H1 (cell line): Measurements from ENCODE around the gene RNF182. TPM values are rescaled to one million over a fixed set of nuclear protein-coding genes. Genes with fewer than 3 reads are reported as not detected.

Source experiments
- CTCF ChIA-PET: fragments of 300-600 bp; sonication (Branson Sonifier 250); formaldehyde crosslinking; loops from one replicate; lab custom pipeline; 2021; ENCODE audit not compliant: partially characterized antibody; lab: Charles Lee
- POLR2A ChIA-PET: fragments of 300-600 bp; sonication (Branson Sonifier 250); formaldehyde crosslinking; loops from one replicate; lab custom pipeline; 2021; ENCODE audit warnings: inconsistent platforms; ENCODE audit not compliant: partially characterized antibody; lab: Charles Lee
- DNase-seq, 2 experiments: peaks; one replicate each; pipeline versions ENCODE4 v3.0.0 to v3.0.0-alpha.2; 2010 to 2022; ENCODE audit warnings: low spot score in 2 of 2, low read depth in 1 of 2, mixed read lengths in 1 of 2
- FAIRE-seq: peaks from 2 replicates; lab custom pipeline; 2011; peaks lifted over from hg19 to GRCh38; lab: Jason Lieb, UNC
- H2AFZ ChIP-seq: 2 replicates; pipeline ENCODE4 v1.8.1; 2012; ENCODE audit warnings: low read length, inconsistent platforms
- H2AK5ac ChIP-seq: 2 replicates; pipeline ENCODE4 v1.6.1; 2013; ENCODE audit warnings: low read depth, low read length
- H2BK120ac ChIP-seq: replicated peaks from 2 replicates; pipeline ENCODE3; 2013; ENCODE audit warnings: low read depth, low read length, inconsistent platforms
- H2BK12ac ChIP-seq: 2 replicates; pipeline ENCODE4 v1.6.1; 2013; ENCODE audit warnings: low read depth, low read length
- H2BK15ac ChIP-seq: 2 replicates; pipeline ENCODE4 v1.6.1; 2013; ENCODE audit warnings: low read length
- H2BK20ac ChIP-seq: 2 replicates; pipeline ENCODE4 v1.6.1; 2013; ENCODE audit warnings: low read length
- H2BK5ac ChIP-seq: 2 replicates; pipeline ENCODE4 v1.6.1; 2013; ENCODE audit warnings: low read depth, low read length
- H3K14ac ChIP-seq: 2 replicates; pipeline ENCODE4 v1.6.1; 2013; ENCODE audit warnings: inconsistent platforms; ENCODE audit not compliant: insufficient read length
- H3K18ac ChIP-seq: 2 replicates; pipeline ENCODE4 v1.6.1; 2013; ENCODE audit warnings: low read length; ENCODE audit errors: extremely low read depth
- H3K23ac ChIP-seq: 2 replicates; pipeline ENCODE4 v1.6.1; 2013; ENCODE audit warnings: inconsistent platforms; ENCODE audit not compliant: insufficient read length
- H3K23me2 ChIP-seq: 2 replicates; pipeline ENCODE4 v1.6.1; 2013; ENCODE audit warnings: low read depth, low read length
- H3K27ac ChIP-seq: 2 replicates; pipeline ENCODE4 v1.6.1; 2011; ENCODE audit warnings: low read depth, low read length, inconsistent platforms
- H3K27me3 ChIP-seq, 4 experiments: replicated peaks in 1 of 4; 1 replicate in 1 of 4; 2 replicates in 3 of 4; pipeline versions ENCODE4 v1.6.1 to v1.8.1; 2011 to 2013; ENCODE audit warnings: low read length in 3 of 4, mild to moderate bottlenecking in 3 of 4, inconsistent platforms in 2 of 4, mixed read lengths in 2 of 4, moderate library complexity in 1 of 4; ENCODE audit not compliant: control insufficient read depth in 3 of 4, insufficient read depth in 3 of 4; ENCODE audit errors: extremely low read depth in 1 of 4
- H3K36me3 ChIP-seq, 4 experiments: 2 replicates each; pipeline versions ENCODE4 v1.6.1 to v1.8.1; 2011 to 2013; ENCODE audit warnings: mild to moderate bottlenecking in 4 of 4, low read length in 3 of 4, moderate library complexity in 2 of 4, control low read depth in 1 of 4, inconsistent platforms in 1 of 4; ENCODE audit not compliant: insufficient read depth in 4 of 4, control insufficient read depth in 2 of 4
- H3K4ac ChIP-seq: replicated peaks from 2 replicates; pipeline ENCODE3; 2013; ENCODE audit warnings: low read length, low read depth, mixed read lengths, inconsistent platforms; ENCODE audit not compliant: insufficient read length
- H3K4me1 ChIP-seq, 4 experiments: replicated peaks in 1 of 4; 1 replicate in 1 of 4; 2 replicates in 3 of 4; pipeline versions ENCODE4 v1.6.1 to v1.8.1; 2011 to 2013; ENCODE audit warnings: low read length in 3 of 4, inconsistent platforms in 2 of 4, mixed read lengths in 1 of 4; ENCODE audit not compliant: insufficient read depth in 4 of 4, control insufficient read depth in 3 of 4
- H3K4me2 ChIP-seq, 2 experiments: 2 replicates each; pipeline versions ENCODE4 v1.6.1 to v1.8.1; 2011 to 2013; ENCODE audit warnings: low read depth in 2 of 2, low read length in 2 of 2, control low read depth in 1 of 2, inconsistent platforms in 1 of 2, mild to moderate bottlenecking in 1 of 2; ENCODE audit not compliant: insufficient read depth in 1 of 2
- H3K4me3 ChIP-seq, 4 experiments: fragments of 200-600, 300-600 bp in 1 of 4; sonication (generic), shearing (Covaris generic), sonication (Bioruptor Twin) in 1 of 4; 2 replicates each; pipeline versions ENCODE4 v1.5.1 to v1.8.1; 2011 to 2016; ENCODE audit warnings: low read length in 4 of 4, low read depth in 3 of 4, control low read depth in 2 of 4, inconsistent platforms in 2 of 4, mild to moderate bottlenecking in 2 of 4, mixed read lengths in 1 of 4, moderate library complexity in 1 of 4; ENCODE audit not compliant: insufficient read depth in 2 of 4; ENCODE audit errors: extremely low read depth in 1 of 4
- H3K56ac ChIP-seq: replicated peaks from 2 replicates; pipeline ENCODE3; 2013; ENCODE audit warnings: low read depth, mild to moderate bottlenecking, mixed read lengths, low read length, inconsistent platforms; ENCODE audit not compliant: insufficient read length
- H3K79me1 ChIP-seq: 2 replicates; pipeline ENCODE4 v1.6.1; 2013; ENCODE audit warnings: low read depth, low read length, control low read depth
- H3K79me2 ChIP-seq, 2 experiments: 2 replicates each; pipeline versions ENCODE4 v1.6.1 to v1.8.1; 2012 to 2013; ENCODE audit warnings: low read length in 2 of 2, mild to moderate bottlenecking in 2 of 2, inconsistent platforms in 1 of 2; ENCODE audit not compliant: insufficient read depth in 2 of 2, control insufficient read depth in 1 of 2
- H3K9ac ChIP-seq, 4 experiments: replicated peaks in 1 of 4; 1 replicate in 1 of 4; 2 replicates in 3 of 4; pipeline versions ENCODE4 v1.6.1 to v1.8.1; 2011 to 2013; ENCODE audit warnings: low read depth in 3 of 4, low read length in 3 of 4, control low read depth in 2 of 4, mild to moderate bottlenecking in 2 of 4, moderate library complexity in 2 of 4, inconsistent platforms in 1 of 4; ENCODE audit errors: extremely low read depth in 1 of 4
- H3K9me3 ChIP-seq, 2 experiments: 2 replicates each; pipeline versions ENCODE4 v1.6.1 to v1.8.1; 2012 to 2013; ENCODE audit warnings: mild to moderate bottlenecking in 2 of 2, moderate library complexity in 2 of 2, control low read depth in 1 of 2, inconsistent platforms in 1 of 2, low read depth in 1 of 2, low read length in 1 of 2, mixed read lengths in 1 of 2; ENCODE audit not compliant: insufficient read depth in 2 of 2
- H4K20me1 ChIP-seq, 2 experiments: replicated peaks in 1 of 2; 2 replicates each; pipeline versions ENCODE3 to v1.8.1; 2011 to 2013; ENCODE audit warnings: inconsistent platforms in 2 of 2, low read length in 2 of 2, mild to moderate bottlenecking in 1 of 2; ENCODE audit not compliant: insufficient read depth in 2 of 2, control insufficient read depth in 1 of 2
- H4K5ac ChIP-seq: 2 replicates; pipeline ENCODE4 v1.6.1; 2013; ENCODE audit warnings: low read length, low read depth, mixed read lengths, inconsistent platforms; ENCODE audit not compliant: insufficient read length
- H4K8ac ChIP-seq: 2 replicates; pipeline ENCODE4 v1.8.0; 2013; ENCODE audit warnings: mild to moderate bottlenecking, moderate library complexity, low read length, inconsistent platforms; ENCODE audit not compliant: insufficient read depth; ENCODE audit errors: extremely low read depth
- H4K91ac ChIP-seq: replicated peaks from 2 replicates; pipeline ENCODE3; 2013; ENCODE audit warnings: low read length, mixed read lengths, inconsistent platforms; ENCODE audit not compliant: insufficient read length
- CBX8 ChIP-seq: fragments of 300-800, 300-1000 bp; sonication (generic); IDR thresholded peaks from 2 replicates; pipeline ENCODE4 v1.7.1; 2016; ENCODE audit warnings: low read depth, low read length, borderline replicate concordance
- CEBPB ChIP-seq: IDR thresholded peaks from 2 replicates; pipeline ENCODE4 v1.6.1; 2012; ENCODE audit warnings: low read depth, low read length
- CHD1 ChIP-seq: IDR thresholded peaks from 2 replicates; pipeline ENCODE4 v1.6.1; 2012; ENCODE audit warnings: low read depth, low read length, improper control_type of control experiment
- HDAC2 ChIP-seq, 2 experiments: fragments of 300-600 bp in 1 of 2; sonication (generic) in 1 of 2; IDR thresholded peaks; 2 replicates each; pipeline ENCODE4 v1.6.1; 2011 to 2012; ENCODE audit warnings: low read depth in 2 of 2, low read length in 2 of 2, mild to moderate bottlenecking in 2 of 2, moderate library complexity in 2 of 2, borderline replicate concordance in 1 of 2, inconsistent platforms in 1 of 2
- HDAC6 ChIP-seq: IDR thresholded peaks from one replicate; pipeline ENCODE4 v1.7.1; 2012; ENCODE audit warnings: low read depth, mild to moderate bottlenecking, inconsistent platforms, low read length, moderate library complexity
- NANOG ChIP-seq: IDR thresholded peaks from 2 replicates; pipeline ENCODE4 v1.6.1; 2011; ENCODE audit warnings: low read length, low read depth, mild to moderate bottlenecking, inconsistent platforms; ENCODE audit not compliant: insufficient read depth, poor library complexity, severe bottlenecking
- RXRA ChIP-seq: IDR thresholded peaks from 2 replicates; pipeline ENCODE4 v1.6.1; 2011; ENCODE audit warnings: low read depth, mild to moderate bottlenecking, low read length, moderate library complexity; ENCODE audit not compliant: insufficient read depth
- SIRT6 ChIP-seq: IDR thresholded peaks from one replicate; pipeline ENCODE4 v1.7.1; 2012; ENCODE audit warnings: low read length, inconsistent platforms
- SIX5 ChIP-seq: IDR thresholded peaks from 2 replicates; pipeline ENCODE4 v1.6.1; 2011; ENCODE audit warnings: mild to moderate bottlenecking, low read depth, low read length
- SP1 ChIP-seq: IDR thresholded peaks from 2 replicates; pipeline ENCODE4 v1.6.1; 2011; ENCODE audit warnings: low read depth, low read length
- SP2 ChIP-seq: IDR thresholded peaks from 2 replicates; pipeline ENCODE4 v1.6.1; 2012; ENCODE audit warnings: mild to moderate bottlenecking, low read length, inconsistent platforms
- SP4 ChIP-seq: IDR thresholded peaks from 2 replicates; pipeline ENCODE4 v1.6.1; 2012; ENCODE audit warnings: low read length, inconsistent platforms
- SRF ChIP-seq: IDR thresholded peaks from 2 replicates; pipeline ENCODE4 v1.6.1; 2011; ENCODE audit warnings: mild to moderate bottlenecking, low read depth, low read length, moderate library complexity
- SUZ12 ChIP-seq: fragments of 200-600 bp; sonication (generic); IDR thresholded peaks from 2 replicates; pipeline ENCODE4 v1.6.1; 2012; ENCODE audit warnings: mild to moderate bottlenecking, inconsistent platforms, low read length, moderate library complexity, mixed read lengths
- TCF12 ChIP-seq: IDR thresholded peaks from 2 replicates; pipeline ENCODE4 v1.6.1; 2011; ENCODE audit warnings: low read depth, mild to moderate bottlenecking, low read length
- TEAD4 ChIP-seq: IDR thresholded peaks from 2 replicates; pipeline ENCODE4 v1.6.1; 2012; ENCODE audit warnings: low read depth, low read length, inconsistent platforms, mixed read lengths
- polyA plus RNA-seq, 7 experiments: library from polyadenylated mRNA; depleted of rRNA in 3 of 7; stranded (reverse) in 5 of 7; unstranded in 2 of 7; fragments of >200 nt in 5 of 7; fragments of 200-250 nt in 2 of 7; gene quantifications; 1 replicate in 5 of 7; 2 replicates in 1 of 7; 4 replicates in 1 of 7; pipeline versions ENCODE4 v1.2.1 to v1.2.3, GENCODE V29; 2011 to 2013; ENCODE audit warnings: missing spikeins in 2 of 7, mixed read lengths in 2 of 7
- total RNA-seq: library from RNA; stranded (reverse); fragmentation: NEBNext Ultra II Directional; extraction: Animal tissue kit (Norgen Biotek cat#: 25700); gene quantifications from 2 replicates; pipeline ENCODE4 v1.2.1, GENCODE V29; 2021

RNF182 gene
- total and polyA plus RNA-seq, 2 of the 8 experiments (the other 6 are each of a cell fraction or from before 2014, with no cell fraction given), result 6.2 to 10.7 TPM

GRCh38 chr6:13943943-13944342, 19.2 kb downstream of the RNF182 start:
- Histone ChIP-seq H3K14ac (no peak overlapping the region), H4K5ac (no peak overlapping the region), H3K27ac (no peak overlapping the region), H4K20me1 (no peaks in the 10 kb centered on the region), H3K9ac (no peak overlapping the region), H2AK5ac (no peak overlapping the region), H3K23ac (no peak overlapping the region), H3K4me1 (no peaks in the 10 kb centered on the region), H3K4ac (no peak overlapping the region), H4K91ac (no peak overlapping the region), H3K4me3 (no peak overlapping the region), H3K79me2 (0 out of 4 replicates have a peak, but pooled peaks cover 0 to 2% of the 10 kb centered on the region in 2 experiments), H2AFZ (no peak overlapping the region), H3K36me3 (peaks cover 0 to 4% (median 0%) of the 10 kb centered on the region in 4 experiments; a peak in 1 of 8 replicates), H4K8ac (no peak overlapping the region), H2BK15ac (no peak overlapping the region; the same call in 1 of the 2 replicates), H3K27me3 (no peaks in the 10 kb centered on the region), H3K18ac (no peak overlapping the region), H2BK12ac (no peak overlapping the region), H2BK120ac (no peak overlapping the region), H3K23me2 (no peaks in the 10 kb centered on the region), H3K79me1 (no peaks in the 10 kb centered on the region), H3K4me2 (no peak overlapping the region), H2BK20ac (no peak overlapping the region), H2BK5ac (no peak overlapping the region), H3K56ac (no peak overlapping the region), H3K9me3 (peaks cover 16 to 30% of the 10 kb centered on the region in 2 experiments)
- ChIA-PET CTCF (interaction anchor here (0.7 to 0.9 kb wide), 3 partner anchors 20 to 103 kb away, joined by 3 read pairs; no protein-coding TSS in a partner anchor), POLR2A (no interaction called here)
- DNase-seq (no peak), FAIRE-seq (no peak)
- TF ChIP-seq SP4 (no peak), RXRA (no peak), SP2 (no peak), CEBPB (no peak), HDAC2 (IDR thresholded peaks at IDR 0.05; ENCODE audit: borderline replicate concordance in 1 of 2, low read depth in 2 of 2, low read length in 2 of 2) (no peak), HDAC6 (no peak), SIX5 (no peak), CHD1 (no peak), SIRT6 (no peak), SP1 (no peak), CBX8 (no peak), TCF12 (no peak), SRF (no peak), SUZ12 (no peak), TEAD4 (no peak), NANOG (no peak)
